HG03103 (cell line): ENCODE measurements around the gene NAT9.

Source experiments
- ATAC-seq: cut with Tn5 transposase; IDR thresholded peaks from one replicate; pipeline ENCODE4 v1.9.1; 2021; ENCODE audit warnings: low read depth; ENCODE audit not compliant: unreplicated experiment

The NAT9 gene

DNA sequence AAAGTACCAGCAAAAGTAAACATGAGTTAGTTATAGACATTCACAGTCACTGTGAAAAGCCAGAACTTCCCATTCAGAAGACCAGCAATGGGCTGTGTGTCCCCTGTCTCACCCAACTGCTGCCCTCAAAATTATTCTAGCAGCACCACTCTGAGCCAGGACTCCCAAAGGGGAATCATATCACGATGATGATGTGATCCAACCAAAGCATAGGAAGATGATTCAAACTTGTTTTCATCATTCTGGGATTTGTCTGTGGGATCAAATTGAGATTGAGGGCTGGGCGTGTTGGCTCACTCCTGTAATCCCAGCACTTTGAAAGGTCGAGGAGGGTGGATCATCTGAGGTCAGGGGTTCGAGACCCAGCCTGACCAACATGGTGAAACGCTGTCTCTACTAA, 6.4 kb upstream of the NAT9 start:
- ATAC-seq, result no peak

GRCh38 chr17:74780443-74781238, 4.5 kb upstream of the NAT9 start:
- no peak for ATAC-seq

- ATAC-seq, result no peak
Measured at GRCh38 chr17:74779948-74780400, 3.8 kb upstream of the NAT9 start.

GRCh38 chr17:74779501-74779900, 3.4 kb upstream of the NAT9 start:
- no peak for ATAC-seq

DNA sequence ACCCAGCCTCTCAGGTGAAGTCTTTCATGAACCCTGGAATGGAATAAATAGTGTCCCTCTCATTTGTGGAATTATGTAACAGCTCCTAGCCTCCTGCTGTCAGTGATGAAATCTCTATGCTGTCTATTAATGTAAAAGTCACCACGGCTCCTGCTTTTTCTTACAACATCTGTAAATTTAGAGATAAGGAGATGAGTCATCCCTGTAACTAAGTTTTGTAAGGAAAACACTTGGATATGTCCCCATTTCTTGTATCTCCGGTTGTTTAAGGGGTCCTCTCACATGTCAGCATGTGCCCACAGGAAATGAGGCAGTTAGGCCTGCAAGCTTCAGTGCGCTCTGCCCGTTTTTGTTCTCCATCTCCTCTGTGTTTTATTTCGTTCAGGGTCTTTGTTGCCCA, 2.8 kb upstream of the NAT9 start:
- ATAC-seq, result no peak

DNA sequence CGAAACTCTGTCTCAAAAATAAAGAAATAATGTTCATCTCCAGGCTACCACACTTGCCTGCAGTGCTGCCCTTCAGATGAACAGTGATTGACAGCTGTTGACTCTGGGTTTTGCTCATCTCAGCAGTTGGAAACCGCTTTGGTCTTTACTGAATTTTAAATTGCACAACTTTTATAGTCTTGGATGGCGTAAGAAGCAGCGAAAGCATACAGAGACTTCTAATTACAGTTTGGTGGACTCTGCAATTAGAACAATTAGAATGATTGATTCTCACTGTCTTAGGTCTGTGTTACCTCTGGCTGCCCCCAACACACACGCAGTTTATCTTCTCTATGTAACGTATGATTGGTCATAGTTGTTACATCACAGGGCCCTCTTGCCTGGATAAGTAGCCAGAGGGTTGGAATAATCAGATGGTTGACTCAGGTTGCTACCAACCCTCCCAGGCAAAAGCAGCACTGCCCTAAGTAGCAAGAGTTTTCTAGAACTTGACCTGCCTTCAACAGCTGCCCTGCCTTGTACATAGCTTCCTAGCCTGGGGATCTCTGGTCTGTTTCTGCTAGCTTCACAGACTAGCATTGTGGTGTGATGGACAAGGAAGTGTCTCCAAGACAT, 1.9 kb upstream of the NAT9 start:
- no peak for ATAC-seq

- no peak for ATAC-seq
Measured at GRCh38 chr17:74776990-74777389, 845 bp upstream of the NAT9 start.

GRCh38 chr17:74775409-74776043, 619 bp downstream of the NAT9 start:
- no peak for ATAC-seq

DNA sequence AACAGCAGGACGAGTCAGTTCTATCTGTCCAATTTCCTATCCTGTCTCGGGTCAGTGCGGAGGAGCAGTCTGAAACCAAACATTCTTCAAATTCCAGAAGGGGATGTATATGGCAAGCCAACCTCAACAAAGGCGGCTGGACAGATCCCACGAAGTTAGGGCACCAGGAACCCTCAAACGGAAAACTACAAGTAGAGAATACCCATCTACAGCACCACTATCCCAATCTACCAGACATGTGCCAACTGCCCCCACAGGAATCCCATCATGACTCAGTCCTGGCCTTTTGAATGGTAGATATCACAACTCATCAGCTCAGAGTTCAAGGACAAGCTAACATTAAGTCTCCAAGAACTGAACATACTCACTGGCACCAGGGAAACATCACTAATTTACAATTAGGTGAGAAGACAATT, 2.3 kb downstream of the NAT9 start:
- no peak for ATAC-seq

DNA sequence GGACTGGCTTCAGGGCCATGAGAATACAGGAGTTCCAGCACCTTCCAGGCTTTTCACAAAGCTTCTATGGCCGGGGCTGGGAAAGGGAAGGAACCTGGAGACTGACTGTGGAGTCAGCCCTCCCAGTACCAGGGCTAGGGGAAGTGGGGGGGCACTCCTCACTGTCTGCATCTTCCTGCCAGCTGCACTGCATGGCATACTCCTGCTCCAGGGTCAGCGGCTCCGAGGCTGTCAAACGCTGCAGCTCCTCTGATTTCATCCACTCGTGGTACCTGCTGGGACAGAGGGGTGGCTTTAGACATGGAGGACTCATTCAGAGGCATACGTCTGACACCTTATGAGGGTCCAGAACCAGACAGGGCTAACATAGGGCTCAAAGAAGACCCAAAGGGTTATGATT, 2.7 kb downstream of the NAT9 start:
- ATAC-seq, result no peak

DNA sequence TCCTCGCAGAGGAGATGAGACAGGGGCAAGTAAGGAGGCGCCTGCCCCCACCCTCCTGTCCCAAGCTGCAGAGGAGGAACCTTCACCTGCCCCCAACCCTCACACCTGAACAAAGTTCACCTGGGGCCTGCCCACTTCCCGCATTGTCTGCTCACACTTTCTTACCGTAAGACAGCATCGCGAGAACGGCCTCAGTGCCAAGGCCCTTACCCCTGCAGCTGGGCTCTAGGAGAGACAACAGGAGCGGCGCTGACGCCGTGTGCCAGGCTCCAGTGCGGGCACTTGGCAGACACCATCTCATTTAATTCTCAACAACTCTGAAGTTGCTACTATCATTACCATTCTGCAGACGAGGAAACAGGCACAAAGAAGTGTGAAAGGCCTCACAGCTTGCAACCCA, 4.1 kb downstream of the NAT9 start:
- no peak for ATAC-seq

- no peak for ATAC-seq
Measured at GRCh38 chr17:74771319-74771914, 4.7 kb downstream of the NAT9 start.

DNA sequence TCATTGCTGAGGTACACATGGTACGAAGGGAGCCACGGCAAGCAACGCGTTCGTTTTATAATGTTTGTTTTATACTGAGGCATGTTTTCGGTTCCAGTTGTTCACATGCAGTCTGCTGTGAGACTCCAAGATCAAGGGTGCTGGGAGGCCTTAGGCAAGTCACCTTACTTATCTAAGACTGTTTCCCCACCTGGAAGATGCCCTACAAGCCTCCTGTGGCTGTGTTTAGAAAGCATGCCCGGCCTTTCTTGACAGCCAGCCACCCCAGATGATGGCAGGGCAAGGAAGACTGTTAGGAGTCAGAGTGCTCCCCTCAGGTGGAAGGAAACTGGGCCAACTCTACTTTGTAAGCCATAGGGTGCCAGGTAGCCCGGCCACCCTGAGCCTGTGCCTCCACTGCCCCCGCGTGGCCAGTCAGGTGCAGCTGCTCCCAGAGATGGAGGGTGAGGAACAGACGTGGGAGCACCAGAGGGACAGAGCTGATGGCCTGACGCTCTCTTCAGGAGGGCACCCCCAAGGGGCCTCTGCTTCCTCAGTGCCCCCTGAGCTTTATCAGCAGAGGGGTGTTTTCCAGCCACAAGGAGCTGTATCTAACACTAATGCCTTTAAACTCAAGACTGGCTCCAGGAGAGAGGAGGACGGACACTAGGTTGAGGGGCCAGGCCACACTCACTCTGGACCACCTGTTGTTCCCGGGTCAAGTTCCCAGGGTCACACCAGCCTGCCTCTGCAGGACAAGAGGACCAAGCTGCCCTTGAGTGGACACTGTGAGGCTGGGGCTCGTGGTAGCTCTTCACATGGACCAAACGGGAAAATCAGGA, 5.4 kb downstream of the NAT9 start:
- no peak for ATAC-seq

GRCh38 chr17:74769856-74770497, 6.2 kb downstream of the NAT9 start:
- no peak for ATAC-seq

DNA sequence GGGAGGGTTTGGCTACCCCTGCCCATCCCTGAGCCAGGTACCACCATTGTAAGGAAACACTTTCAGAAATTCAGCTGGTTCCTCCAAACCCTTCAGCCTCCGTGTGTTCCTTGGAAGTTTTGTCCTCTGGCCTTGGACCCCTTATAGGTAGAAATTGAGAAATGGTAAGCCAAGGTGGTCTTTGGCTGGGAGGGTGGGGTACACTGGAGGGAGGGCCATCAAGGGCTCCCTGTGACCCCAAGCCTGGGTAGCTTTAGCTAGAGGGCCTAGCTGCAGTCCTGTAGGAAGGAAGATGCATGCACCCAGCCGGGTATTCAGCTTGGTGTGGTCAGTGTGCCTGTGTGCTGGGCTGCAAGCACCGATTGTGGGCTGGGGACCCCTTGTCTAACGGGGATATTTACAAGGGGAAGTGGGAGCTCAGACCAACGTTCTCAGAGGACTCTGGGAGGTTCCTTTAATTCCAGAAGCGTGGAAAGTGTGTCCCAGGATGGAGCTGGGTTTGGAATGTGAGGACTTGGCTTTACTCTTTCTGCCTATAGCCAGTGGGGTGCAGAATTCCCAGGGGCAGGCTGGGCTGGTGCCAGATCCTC, 6.8 kb downstream of the NAT9 start:
- no peak for ATAC-seq

- ATAC-seq, result no peak
Measured at GRCh38 chr17:74768763-74769114, 7.4 kb downstream of the NAT9 start.

DNA sequence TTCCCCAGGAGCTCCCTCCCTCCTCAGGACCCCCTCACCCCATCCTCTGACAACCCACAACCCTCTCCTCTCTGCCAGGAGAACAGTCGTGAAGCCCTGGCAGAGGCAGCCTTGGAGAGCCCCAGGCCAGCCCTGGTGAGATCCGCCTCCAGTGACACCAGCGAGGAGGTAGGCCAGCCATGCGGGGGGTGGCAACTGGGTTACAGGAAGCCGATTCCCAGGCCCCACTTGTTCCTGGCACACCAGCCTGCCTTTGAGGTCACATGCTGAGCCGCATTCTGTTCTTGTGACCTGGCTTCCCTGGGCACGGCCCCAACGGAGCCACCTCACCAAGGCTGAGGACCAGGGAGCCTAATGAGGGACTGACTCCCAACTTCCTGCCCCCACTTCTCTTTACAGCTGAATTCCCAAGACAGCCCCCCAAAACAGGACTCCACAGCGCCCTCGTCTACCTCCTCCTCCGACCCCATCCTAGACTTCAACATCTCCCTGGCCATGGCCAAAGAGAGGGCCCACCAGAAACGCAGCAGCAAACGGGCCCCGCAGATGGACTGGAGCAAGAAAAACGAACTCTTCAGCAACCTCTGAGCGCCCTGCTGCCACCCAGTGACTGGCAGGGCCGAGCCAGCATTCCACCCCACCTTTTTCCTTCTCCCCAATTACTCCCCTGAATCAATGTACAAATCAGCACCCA, 7.9 kb downstream of the NAT9 start:
- no peak for ATAC-seq

- ATAC-seq, result no peak
Measured at GRCh38 chr17:74767111-74767516, 9.0 kb downstream of the NAT9 start.

DNA sequence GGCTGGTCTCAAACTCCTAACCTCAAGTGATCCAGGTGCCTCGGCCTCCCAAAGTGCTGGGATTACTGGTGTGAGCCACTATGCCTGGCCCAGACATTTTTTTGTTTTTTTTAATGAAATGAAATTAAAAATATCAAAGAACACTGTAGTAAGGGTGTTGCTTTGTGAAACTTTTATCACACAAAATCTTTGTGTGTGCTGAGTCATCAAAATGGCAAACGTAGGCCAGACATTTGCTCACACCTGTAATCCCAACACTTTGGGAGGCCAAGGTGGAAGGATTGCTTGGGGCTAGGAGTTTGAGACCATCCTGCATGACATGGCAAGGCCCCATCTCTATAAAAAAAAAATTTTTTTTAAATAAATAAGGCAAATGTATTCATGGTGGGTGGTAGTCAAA, 9.7 kb downstream of the NAT9 start:
- no peak for ATAC-seq
